ENCODE measurements around the gene SLCO4A1.
"Not testable (repeated sequence)": the region's sequence is repeated elsewhere in the genome, so short reads cannot be mapped to it uniquely, and the experiment has no call there.

SLCO4A1 gene

DNA sequence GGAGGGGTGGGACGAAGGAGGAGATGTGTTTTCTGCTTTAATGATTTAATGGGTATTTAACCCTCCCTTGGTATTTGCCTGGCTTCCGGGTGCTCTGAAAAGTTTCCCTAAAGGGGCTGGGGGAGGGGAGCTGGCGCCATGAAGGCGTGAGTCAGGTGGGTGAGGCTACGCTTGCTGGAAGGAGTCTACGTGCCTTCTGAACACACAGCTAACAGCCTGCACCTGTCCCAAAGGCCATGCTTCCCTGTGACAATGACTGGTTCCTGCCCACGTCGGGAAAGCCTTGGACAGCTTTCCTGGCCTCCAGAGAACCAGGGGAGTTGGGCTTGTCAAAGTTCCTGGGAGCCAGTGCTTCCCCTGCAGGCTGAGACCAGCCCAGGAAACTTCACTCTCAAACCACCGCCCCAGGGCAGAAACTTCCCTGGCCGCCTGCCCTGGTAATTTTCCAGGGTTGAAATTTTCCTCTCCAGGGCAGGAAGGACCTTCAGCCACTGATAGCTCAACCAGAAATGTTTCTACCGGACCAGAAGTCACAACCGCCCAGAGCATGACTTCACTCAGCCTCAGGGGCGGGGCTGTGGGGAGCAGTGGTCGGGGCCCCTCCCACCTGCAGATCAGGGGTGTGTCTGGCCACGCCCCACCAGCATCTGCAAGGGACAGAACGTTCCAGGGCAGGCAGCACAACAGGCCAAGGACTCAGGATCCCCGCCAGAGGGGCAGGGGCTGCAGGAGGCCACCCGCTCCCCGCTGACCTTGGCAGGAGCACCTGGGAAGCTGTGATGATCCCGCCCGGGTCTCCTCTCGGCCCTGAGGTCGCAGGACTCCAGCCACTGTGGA is 18.6 kb upstream of the SLCO4A1 start:
- DNase-seq (ENCODE audit: low read depth), result peak; percentile 70
- peak overlapping the region; percentile 14 for H3K4me3 ChIP-seq (ENCODE audit: low read depth, low read length)
- no peak for TF ChIP-seq CTCF (IDR thresholded peaks at IDR 0.05; ENCODE audit: low read depth, low read length, missing control alignments)

- peak overlapping the region; percentile 10 for H3K4me3 ChIP-seq (ENCODE audit: low read depth, low read length)
- TF ChIP-seq CTCF (IDR thresholded peaks at IDR 0.05; ENCODE audit: low read depth, low read length, missing control alignments), result peak; percentile 65
- DNase-seq (ENCODE audit: low read depth), result no peak
Observed at GRCh38 chr20:62624325-62624690, 18.0 kb upstream of the SLCO4A1 start.

DNA sequence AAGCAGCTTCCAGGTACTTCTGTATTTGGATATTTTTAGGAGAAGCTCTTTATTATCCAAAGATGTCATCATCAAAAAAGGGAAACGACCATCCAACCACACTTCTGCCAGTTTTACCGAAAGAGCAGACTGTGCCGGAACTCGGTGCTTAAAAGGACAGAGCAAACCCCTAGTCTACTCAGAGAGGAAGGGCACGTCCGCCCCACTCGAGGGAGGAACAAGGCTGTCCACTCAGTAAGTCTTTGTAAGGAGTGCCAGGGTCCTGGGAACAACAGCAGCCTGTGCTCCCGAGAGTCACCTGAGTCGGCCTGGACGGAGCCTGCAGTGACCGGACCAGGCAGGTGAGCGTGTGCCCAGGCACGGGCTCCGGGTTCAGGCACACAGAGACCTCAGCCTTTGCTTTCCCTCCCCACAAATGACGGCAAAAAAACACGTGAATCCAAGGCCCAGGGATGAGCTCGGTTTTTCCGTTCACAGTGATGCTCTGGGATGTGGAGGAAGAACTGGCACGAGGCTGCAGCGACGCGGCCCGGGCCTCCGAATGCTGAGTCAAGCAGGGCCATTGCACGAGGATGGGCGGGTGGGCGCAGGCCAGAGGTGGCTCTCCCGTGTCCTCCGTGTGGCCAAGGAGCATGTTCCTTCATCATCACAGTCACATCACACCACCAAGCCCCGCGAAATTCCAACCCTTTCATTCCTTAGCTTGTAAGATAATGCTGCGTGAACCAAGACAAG is 17.4 kb upstream of the SLCO4A1 start:
- H3K4me3 ChIP-seq (ENCODE audit: low read depth, low read length), result no peak overlapping the region
- DNase-seq (ENCODE audit: low read depth), result no peak
- TF ChIP-seq CTCF (IDR thresholded peaks at IDR 0.05; ENCODE audit: low read depth, low read length, missing control alignments), result no peak

DNA sequence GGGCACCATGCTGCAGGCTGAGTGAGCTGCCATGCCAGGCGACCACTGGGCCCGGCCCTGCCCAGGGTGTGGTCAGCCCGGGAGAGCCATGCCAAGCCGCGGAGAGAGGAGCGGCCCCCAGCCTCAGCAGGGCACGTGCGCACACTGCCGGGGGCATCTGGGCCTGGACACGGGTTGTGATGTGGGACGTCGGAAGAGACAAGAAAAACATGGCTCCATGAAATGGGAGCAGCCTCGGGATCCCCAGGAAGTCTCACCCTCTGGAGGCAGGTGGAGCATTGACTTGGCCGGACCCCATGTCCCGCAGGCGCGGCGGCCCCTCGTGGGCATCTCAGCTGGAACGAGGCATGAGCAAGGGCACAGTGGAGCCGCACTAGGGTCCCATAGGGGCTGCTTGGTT is 16.8 kb upstream of the SLCO4A1 start:
- no peak for DNase-seq (ENCODE audit: low read depth)
- no peak overlapping the region for H3K4me3 ChIP-seq (ENCODE audit: low read depth, low read length)
- TF ChIP-seq CTCF (IDR thresholded peaks at IDR 0.05; ENCODE audit: low read depth, low read length, missing control alignments), result no peak

DNA sequence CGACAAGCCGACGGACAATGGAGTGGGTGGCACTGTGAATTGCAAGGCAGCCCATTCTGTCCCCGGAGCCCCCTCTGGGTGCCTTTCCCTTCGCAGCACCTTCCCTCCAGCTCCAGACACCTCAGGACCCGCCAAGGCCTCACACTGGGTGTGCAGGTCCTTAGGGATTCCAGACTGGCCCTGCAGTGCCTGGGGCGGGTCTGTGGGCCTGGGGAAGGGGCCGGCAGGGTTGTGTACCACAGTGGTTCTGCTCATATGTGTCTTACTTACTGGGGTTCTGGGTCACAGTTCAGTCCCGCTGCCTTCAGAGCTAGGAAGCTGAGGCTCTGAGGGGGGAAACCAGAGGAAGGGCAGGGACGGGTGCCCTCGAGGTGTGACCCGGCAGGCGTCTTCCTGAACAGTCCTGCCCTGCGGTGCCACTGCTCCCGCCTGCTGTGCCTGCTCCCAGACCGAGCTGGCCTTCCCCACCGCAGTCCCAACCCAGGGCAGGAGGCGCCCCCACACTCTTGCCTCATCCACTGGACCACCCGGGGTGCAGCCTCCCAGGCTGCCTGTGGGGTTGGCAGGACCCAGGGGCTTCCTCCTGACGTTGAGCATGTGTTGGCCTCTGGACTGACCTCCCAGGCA is 16.3 kb upstream of the SLCO4A1 start:
- H3K4me3 ChIP-seq (ENCODE audit: low read depth, low read length), result no peak overlapping the region
- no peak for DNase-seq (ENCODE audit: low read depth)
- TF ChIP-seq CTCF (IDR thresholded peaks at IDR 0.05; ENCODE audit: low read depth, low read length, missing control alignments), result no peak

DNA sequence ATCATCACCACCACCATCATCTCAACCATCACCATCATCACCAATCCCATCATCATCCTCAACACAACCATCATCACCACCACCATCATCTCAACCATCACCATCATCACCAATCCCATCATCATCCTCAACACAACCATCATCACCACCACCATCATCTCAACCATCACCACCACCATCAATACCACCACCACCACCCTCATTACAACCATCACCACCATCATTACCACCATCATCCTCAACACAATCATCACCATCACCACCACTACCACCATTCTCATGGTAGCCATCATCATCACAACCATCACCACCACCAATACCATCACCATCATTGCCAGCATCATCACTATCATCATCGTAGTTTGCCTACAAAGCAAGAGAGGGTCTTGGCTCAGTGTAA is 14.9 kb upstream of the SLCO4A1 start:
- not testable (repeated sequence) for DNase-seq (ENCODE audit: low read depth); H3K4me3 ChIP-seq (ENCODE audit: low read depth, low read length)

DNA sequence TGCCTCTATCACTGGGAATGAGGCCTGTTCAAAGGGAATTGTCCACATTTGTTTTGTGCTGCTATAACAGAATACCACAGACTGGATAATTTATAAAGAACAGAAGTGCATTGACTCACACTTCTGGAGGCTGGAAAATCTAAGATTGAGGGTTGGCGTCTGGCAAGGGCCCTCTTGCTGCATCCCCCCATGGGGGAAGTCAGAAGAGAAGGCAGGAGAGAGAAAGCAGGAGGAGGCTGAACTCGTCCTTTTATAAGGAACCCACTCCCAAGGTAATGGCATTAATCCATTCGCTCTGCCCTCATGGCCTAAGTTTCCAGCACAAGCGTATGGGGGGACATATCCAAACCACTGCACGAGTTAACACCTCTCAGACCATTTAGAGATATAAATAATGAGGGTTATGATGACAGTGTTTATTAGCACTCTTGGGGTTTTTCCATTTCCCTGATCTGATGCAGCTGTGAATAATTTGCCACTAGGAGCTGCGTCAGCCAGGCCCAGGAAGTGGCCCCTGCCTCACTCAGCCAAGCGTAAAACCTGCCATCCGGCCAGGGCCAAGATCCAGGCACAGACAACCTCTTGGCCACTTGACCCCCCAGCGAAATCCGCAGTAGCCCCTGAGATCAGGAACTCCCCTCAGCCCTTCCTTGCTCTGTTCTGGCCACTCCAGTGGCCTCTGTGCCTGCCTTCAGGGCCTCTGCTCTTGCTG is 14.2 kb upstream of the SLCO4A1 start:
- H3K4me3 ChIP-seq (ENCODE audit: low read depth, low read length), result no peak overlapping the region
- DNase-seq (ENCODE audit: low read depth), result no peak
- TF ChIP-seq CTCF (IDR thresholded peaks at IDR 0.05; ENCODE audit: low read depth, low read length, missing control alignments), result no peak

Measured in GM12864 (cell line).